BLaER1 treated with 17β-estradiol and CSF1 and Interleukin-3, amounts not matched to agents 10 nM and 100 nM (cell line): ENCODE results near the gene PSMG2.

ENCODE experiments used
- H3K27ac ChIP-seq, 11 experiments: shearing (Covaris generic); formaldehyde crosslinking; 2 replicates each; pipeline ENCODE4 v1.8.1; 2022
- H3K27me3 ChIP-seq, 11 experiments: shearing (Covaris generic); formaldehyde crosslinking; 2 replicates each; pipeline ENCODE4 v1.8.1; 2022
- H3K36me3 ChIP-seq, 11 experiments: shearing (Covaris generic); formaldehyde crosslinking; 2 replicates each; pipeline ENCODE4 v1.8.1; 2022
- H3K4me1 ChIP-seq, 10 experiments: shearing (Covaris generic); formaldehyde crosslinking; 2 replicates each; pipeline ENCODE4 v1.8.1; 2022
- H3K4me2 ChIP-seq, 11 experiments: shearing (Covaris generic); formaldehyde crosslinking; 2 replicates each; pipeline ENCODE4 v1.8.1; 2022
- H3K4me3 ChIP-seq, 10 experiments: shearing (Covaris generic); formaldehyde crosslinking; 2 replicates each; pipeline ENCODE4 v1.8.1; 2022
- H3K9ac ChIP-seq, 11 experiments: shearing (Covaris generic); formaldehyde crosslinking; 2 replicates each; pipeline ENCODE4 v1.8.1; 2022
- H3K9me3 ChIP-seq, 11 experiments: shearing (Covaris generic); formaldehyde crosslinking; replicated peaks in 1 of 11; 2 replicates each; pipeline ENCODE4 v1.8.1; 2022
- H4K20me1 ChIP-seq, 11 experiments: shearing (Covaris generic); formaldehyde crosslinking; 2 replicates each; pipeline ENCODE4 v1.8.1; 2022
- Cebpa-rat ChIP-seq, 11 experiments: shearing (Covaris generic); IDR thresholded peaks; 2 replicates each; pipeline ENCODE4 v1.8.1; 2022

The PSMG2 gene

DNA sequence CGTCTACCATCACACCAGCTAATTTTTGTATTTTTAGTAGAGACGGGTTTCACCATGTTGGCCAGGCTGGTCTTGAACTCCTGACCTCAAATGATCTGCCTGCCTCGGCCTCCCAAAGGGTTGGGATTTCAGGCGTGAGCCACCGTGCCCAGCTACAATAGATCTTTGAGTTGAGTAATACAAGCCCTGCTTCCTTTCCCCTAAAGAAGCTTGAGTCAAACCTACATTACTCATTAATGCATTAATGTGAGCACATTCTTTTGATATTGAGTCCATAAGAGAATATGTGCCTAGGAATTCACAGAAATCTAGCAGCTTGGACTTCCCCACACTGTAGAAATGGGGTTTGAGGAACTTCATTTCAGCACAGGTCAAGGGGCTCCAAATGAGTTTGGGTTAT, 39.6 kb downstream of the PSMG2 start:
- Histone ChIP-seq H3K9me3 (peaks cover 0 to 6% (median 0%) of the 10 kb centered on the region in 11 experiments; a peak in 2 of 22 replicates), H3K9ac (no peak overlapping the region), H4K20me1 (no peaks in the 10 kb centered on the region), H3K4me2 (no peak overlapping the region), H3K36me3 (no peaks in the 10 kb centered on the region), H3K4me3 (no peak overlapping the region), H3K4me1 (peaks cover 8 to 62% (median 29%) of the 10 kb centered on the region in 10 experiments), H3K27me3 (no peaks in the 10 kb centered on the region), H3K27ac (no peak overlapping the region)
- no peak for TF ChIP-seq Cebpa-rat (IDR thresholded peaks at IDR 0.05)

- H3K4me2 ChIP-seq = peak overlapping the region in 2 of 11 experiments; percentile 31 to 59; a peak in 2 of 22 replicates
- H3K9me3 ChIP-seq = peaks cover 0 to 6% (median 0%) of the 10 kb centered on the region in 11 experiments; a peak in 2 of 22 replicates
- no peaks in the 10 kb centered on the region for H3K36me3 ChIP-seq
- peaks cover 0 to 9% (median 0%) of the 10 kb centered on the region in 11 experiments; a peak in 7 of 22 replicates for H3K27me3 ChIP-seq
- no peak overlapping the region for H3K4me3 ChIP-seq
- H3K4me1 ChIP-seq = peaks cover 24 to 73% (median 45%) of the 10 kb centered on the region in 10 experiments
- H3K27ac ChIP-seq = no peak overlapping the region
- no peak overlapping the region for H3K9ac ChIP-seq
- no peak for TF ChIP-seq Cebpa-rat (IDR thresholded peaks at IDR 0.05)
- H4K20me1 ChIP-seq = no peaks in the 10 kb centered on the region
These were observed 41.3 kb downstream of the PSMG2 start for GRCh38 chr18:12744103-12744502.

- TF ChIP-seq Cebpa-rat (IDR thresholded peaks at IDR 0.05) = no peak
- Histone ChIP-seq H3K36me3 (no peaks in the 10 kb centered on the region), H3K9ac (no peak overlapping the region), H3K4me2 (peak overlapping the region; percentile 24 to 68 (median 52); a peak in 20 of 22 replicates), H3K27ac (no peak overlapping the region), H3K9me3 (peaks cover 0 to 5% (median 0%) of the 10 kb centered on the region in 11 experiments; a peak in 2 of 22 replicates), H3K27me3 (peaks cover 0 to 20% (median 0%) of the 10 kb centered on the region in 11 experiments; a peak in 7 of 22 replicates), H4K20me1 (no peaks in the 10 kb centered on the region), H3K4me3 (no peak overlapping the region), H3K4me1 (peaks cover 35 to 76% (median 56%) of the 10 kb centered on the region in 10 experiments)
These were observed 42.4 kb downstream of the PSMG2 start for GRCh38 chr18:12745095-12745795.

- Histone ChIP-seq H3K27ac (no peak overlapping the region), H3K27me3 (peaks cover 0 to 27% (median 0%) of the 10 kb centered on the region in 11 experiments; a peak in 7 of 22 replicates), H3K4me3 (no peak overlapping the region), H3K36me3 (no peaks in the 10 kb centered on the region), H3K4me2 (peak overlapping the region; percentile 37 to 93 (median 77); a peak in 20 of 22 replicates), H3K9me3 (no peaks in the 10 kb centered on the region), H3K9ac (no peak overlapping the region), H4K20me1 (no peaks in the 10 kb centered on the region), H3K4me1 (peaks cover 42 to 85% (median 66%) of the 10 kb centered on the region in 10 experiments)
- TF ChIP-seq Cebpa-rat (IDR thresholded peaks at IDR 0.05) = no peak
These were observed 44.9 kb downstream of the PSMG2 start for GRCh38 chr18:12747530-12748315.

- no peak overlapping the region; a peak in 1 of 22 replicates for H3K9ac ChIP-seq
- 0 out of 20 replicates have a peak overlapping the region, but pooled peaks of 1 of the 10 experiments have one; percentile 4 for H3K4me3 ChIP-seq
- H3K4me2 ChIP-seq = peak overlapping the region; percentile 61 to 93 (median 77)
- H3K27ac ChIP-seq = no peak overlapping the region
- peaks cover 42 to 90% (median 66%) of the 10 kb centered on the region in 10 experiments for H3K4me1 ChIP-seq
- no peak for TF ChIP-seq Cebpa-rat (IDR thresholded peaks at IDR 0.05)
- H3K27me3 ChIP-seq = peaks cover 0 to 27% (median 0%) of the 10 kb centered on the region in 11 experiments; a peak in 7 of 22 replicates
- H3K36me3 ChIP-seq = no peaks in the 10 kb centered on the region
- H3K9me3 ChIP-seq = no peaks in the 10 kb centered on the region
- no peaks in the 10 kb centered on the region for H4K20me1 ChIP-seq
These were observed 45.8 kb downstream of the PSMG2 start for GRCh38 chr18:12748671-12749070.

GRCh38 chr18:12749121-12749520, 46.3 kb downstream of the PSMG2 start:
- Histone ChIP-seq H3K27me3 (peaks cover 0 to 27% (median 0%) of the 10 kb centered on the region in 11 experiments; a peak in 7 of 22 replicates), H3K36me3 (no peaks in the 10 kb centered on the region), H3K27ac (no peak overlapping the region), H3K9ac (peak overlapping the region in 3 of 11 experiments; percentile 2 to 52 (median 25); a peak in 1 of 22 replicates), H3K4me3 (peak overlapping the region in 2 of 10 experiments; percentile 1 to 4; a peak in 2 of 20 replicates), H3K4me2 (peak overlapping the region; percentile 61 to 93 (median 77)), H3K4me1 (peaks cover 42 to 90% (median 66%) of the 10 kb centered on the region in 10 experiments), H4K20me1 (no peaks in the 10 kb centered on the region), H3K9me3 (peaks cover 0 to 4% (median 2%) of the 10 kb centered on the region in 11 experiments; a peak in 4 of 22 replicates)
- no peak for TF ChIP-seq Cebpa-rat (IDR thresholded peaks at IDR 0.05)

DNA sequence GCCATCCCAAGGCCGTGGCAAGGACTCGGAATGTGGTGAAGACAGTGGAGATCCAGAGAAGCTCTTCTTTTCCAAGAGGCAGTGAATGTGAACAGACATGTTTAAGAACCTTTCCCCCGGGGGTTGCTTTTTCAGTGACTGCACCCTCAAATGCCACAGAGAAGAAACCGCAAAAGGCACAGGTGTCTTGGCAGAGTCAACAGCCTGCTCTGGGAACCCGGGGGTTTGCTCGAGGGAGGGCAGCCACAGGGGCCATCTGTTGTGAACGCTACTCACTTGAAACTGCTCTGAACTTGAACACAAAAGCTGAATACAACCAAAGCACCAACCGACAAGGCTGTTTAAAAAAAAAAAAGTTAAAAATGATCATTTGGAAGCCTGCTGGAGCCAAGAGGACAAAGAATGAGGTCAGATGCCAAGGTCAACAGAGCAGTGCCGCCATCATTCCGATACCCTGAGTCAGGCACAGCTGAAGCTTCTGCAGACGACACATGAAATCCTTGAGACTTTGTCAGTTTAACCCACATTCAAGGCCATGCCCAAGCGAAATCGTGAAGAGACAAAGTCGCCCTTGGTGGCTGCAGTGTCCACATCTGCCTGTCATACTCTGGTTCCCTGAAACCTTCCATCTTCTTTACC, 47.4 kb downstream of the PSMG2 start:
- H3K4me2 ChIP-seq = peak overlapping the region; percentile 61 to 93 (median 77)
- H3K36me3 ChIP-seq = no peaks in the 10 kb centered on the region
- no peaks in the 10 kb centered on the region for H4K20me1 ChIP-seq
- H3K27ac ChIP-seq = peak overlapping the region in 6 of 11 experiments; percentile 8 to 63 (median 50); a peak in 9 of 22 replicates
- H3K9me3 ChIP-seq = peaks cover 0 to 15% (median 13%) of the 10 kb centered on the region in 11 experiments; a peak in 18 of 22 replicates
- peak overlapping the region in 4 of 11 experiments; percentile 8 to 52 (median 38); a peak in 4 of 22 replicates for H3K9ac ChIP-seq
- peak overlapping the region in 2 of 10 experiments; percentile 1 to 25; a peak in 1 of 20 replicates for H3K4me3 ChIP-seq
- peaks cover 0 to 27% (median 0%) of the 10 kb centered on the region in 11 experiments; a peak in 7 of 22 replicates for H3K27me3 ChIP-seq
- H3K4me1 ChIP-seq = peaks cover 42 to 80% (median 59%) of the 10 kb centered on the region in 10 experiments
- no peak for TF ChIP-seq Cebpa-rat (IDR thresholded peaks at IDR 0.05)
